GM13976 (cell line): ENCODE measurements around the gene SYNPO.

Experiments used
- DNase-seq: peaks from one replicate; pipeline ENCODE4 v3.0.0; 2012; ENCODE audit warnings: low spot score
- in situ Hi-C: fragments of 300-500 bp; cut with MboI; formaldehyde crosslinking; loops from one replicate; pipeline ENCODE4 v1.12.0; 2022; ENCODE audit warnings: low sequenced_read_pairs, mixed read lengths, inconsistent platforms; ENCODE audit not compliant: unreplicated experiment
- TF ChIP-seq, protein P1 (sequence below): IDR thresholded peaks from 2 replicates; pipeline ENCODE4 v1.5.1; 2012; ENCODE audit warnings: borderline replicate concordance, mild to moderate bottlenecking; ENCODE audit not compliant: insufficient read depth; ENCODE audit errors: extremely low read depth, missing control alignments, control extremely low read depth

The SYNPO gene

DNA sequence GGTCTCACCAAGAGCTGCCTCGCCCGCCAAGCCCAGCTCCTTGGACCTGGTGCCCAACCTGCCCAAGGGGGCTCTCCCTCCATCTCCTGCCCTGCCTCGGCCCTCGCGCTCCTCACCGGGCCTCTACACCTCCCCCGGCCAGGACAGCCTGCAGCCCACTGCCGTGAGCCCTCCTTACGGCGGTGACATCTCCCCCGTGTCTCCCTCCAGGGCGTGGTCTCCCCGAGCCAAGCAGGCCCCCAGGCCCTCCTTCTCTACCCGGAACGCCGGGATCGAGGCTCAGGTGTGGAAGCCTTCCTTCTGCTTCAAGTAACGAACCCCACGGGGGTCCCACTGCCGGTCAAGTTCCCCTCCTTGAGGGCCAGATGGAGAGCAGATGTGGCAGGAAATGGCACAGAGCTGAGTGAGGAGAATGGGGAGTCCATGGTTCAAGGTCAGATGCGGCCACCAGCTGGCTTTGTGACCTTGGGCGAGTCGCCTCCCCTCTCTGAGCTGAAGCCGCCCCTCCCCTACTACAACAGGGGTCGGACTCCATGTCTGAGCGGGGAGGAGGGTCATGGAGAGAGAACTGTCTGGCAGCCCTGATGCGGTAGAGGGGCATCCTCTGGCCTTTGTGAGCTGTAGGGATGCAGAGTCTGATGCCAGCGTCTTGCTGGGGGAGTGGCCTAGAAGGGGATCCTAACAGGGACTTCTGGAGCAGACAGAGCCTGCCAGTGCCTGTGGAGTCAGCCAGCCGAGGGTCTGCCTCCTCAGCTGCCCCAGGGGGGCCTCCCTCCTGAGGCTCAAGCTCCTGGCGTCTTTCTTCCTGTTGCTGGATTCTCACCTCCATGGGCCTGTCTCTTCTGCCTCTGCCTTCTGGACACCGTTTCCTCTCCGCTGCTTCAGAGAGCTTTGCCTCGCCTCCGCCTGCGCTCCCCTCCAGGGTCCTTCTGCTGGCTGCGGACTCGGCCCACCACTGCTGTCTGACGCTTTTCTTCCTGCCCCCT lies 9.9 kb downstream of the SYNPO start:
- no peak for DNase-seq
- TF ChIP-seq, protein P1, sequence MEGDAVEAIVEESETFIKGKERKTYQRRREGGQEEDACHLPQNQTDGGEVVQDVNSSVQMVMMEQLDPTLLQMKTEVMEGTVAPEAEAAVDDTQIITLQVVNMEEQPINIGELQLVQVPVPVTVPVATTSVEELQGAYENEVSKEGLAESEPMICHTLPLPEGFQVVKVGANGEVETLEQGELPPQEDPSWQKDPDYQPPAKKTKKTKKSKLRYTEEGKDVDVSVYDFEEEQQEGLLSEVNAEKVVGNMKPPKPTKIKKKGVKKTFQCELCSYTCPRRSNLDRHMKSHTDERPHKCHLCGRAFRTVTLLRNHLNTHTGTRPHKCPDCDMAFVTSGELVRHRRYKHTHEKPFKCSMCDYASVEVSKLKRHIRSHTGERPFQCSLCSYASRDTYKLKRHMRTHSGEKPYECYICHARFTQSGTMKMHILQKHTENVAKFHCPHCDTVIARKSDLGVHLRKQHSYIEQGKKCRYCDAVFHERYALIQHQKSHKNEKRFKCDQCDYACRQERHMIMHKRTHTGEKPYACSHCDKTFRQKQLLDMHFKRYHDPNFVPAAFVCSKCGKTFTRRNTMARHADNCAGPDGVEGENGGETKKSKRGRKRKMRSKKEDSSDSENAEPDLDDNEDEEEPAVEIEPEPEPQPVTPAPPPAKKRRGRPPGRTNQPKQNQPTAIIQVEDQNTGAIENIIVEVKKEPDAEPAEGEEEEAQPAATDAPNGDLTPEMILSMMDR = no peak
- in situ Hi-C loops = loop anchor here (5.0 to 25.0 kb wide), 2 partner anchors 88 to 188 kb away; no protein-coding TSS in a partner anchor

DNA sequence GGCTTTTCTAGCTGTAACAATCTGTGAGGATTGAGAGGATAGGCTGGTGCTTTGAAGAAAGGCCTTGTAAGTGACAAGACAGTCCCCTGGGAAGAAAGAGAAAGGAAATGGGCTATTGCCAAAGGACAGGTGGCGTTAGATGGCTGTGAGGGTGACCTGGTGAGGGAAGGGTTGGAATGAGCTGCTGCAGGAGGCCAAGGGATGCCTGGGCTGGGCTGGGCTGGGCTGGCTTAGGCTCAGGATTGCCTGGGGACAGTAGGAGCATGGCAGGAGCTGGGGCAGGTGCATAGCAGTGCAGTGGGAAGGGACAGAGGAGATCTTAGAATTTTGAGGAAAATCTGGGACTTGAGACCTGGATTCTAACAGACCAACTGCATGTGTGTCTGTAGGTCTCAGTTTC lies 10.9 kb downstream of the SYNPO start:
- in situ Hi-C loops = loop anchor here (5.0 to 25.0 kb wide), 2 partner anchors 89 to 189 kb away; no protein-coding TSS in a partner anchor
- no peak for DNase-seq
- TF ChIP-seq, protein P1 = no peak

- in situ Hi-C loops = loop anchor here (5.0 to 25.0 kb wide), 2 partner anchors 90 to 190 kb away; no protein-coding TSS in a partner anchor
These were observed 11.6 kb downstream of the SYNPO start for GRCh38 chr5:150651924-150652671.

GRCh38 chr5:150653145-150653761 lies 12.8 kb downstream of the SYNPO start:
- TF ChIP-seq, protein P1 = no peak
- DNase-seq = no peak
- in situ Hi-C loops = loop anchor here (5.0 to 25.0 kb wide), 2 partner anchors 91 to 191 kb away; no protein-coding TSS in a partner anchor

More at GRCh38 chr5:150651924-150652671, 11.6 kb downstream of the SYNPO start:
- TF ChIP-seq, protein P1 = no peak
- no peak for DNase-seq

- no peak for DNase-seq
- TF ChIP-seq, protein P1 = no peak
- in situ Hi-C loops = loop anchor here (5.0 to 25.0 kb wide), 2 partner anchors 92 to 192 kb away; no protein-coding TSS in a partner anchor
These were observed 13.5 kb downstream of the SYNPO start for GRCh38 chr5:150653762-150654556.
